ENCODE measurements around the gene BTNL9. TPM values are rescaled to one million over a fixed set of nuclear protein-coding genes. Genes with fewer than 3 reads are reported as not detected.

The BTNL9 gene
- total RNA-seq, 2 experiments from 2014 or later: not detected

GRCh38 chr5:181108578-181109165 lies 68.6 kb downstream of the BTNL9 start:
- ChIA-PET CTCF (no interaction called here), POLR2A (no interaction called here)
- no peaks in the 10 kb centered on the region for H3K9me3 Mint-ChIP-seq (ENCODE audit: insufficient read depth)
- peaks cover 6% of the 10 kb centered on the region for H3K4me1 Mint-ChIP-seq (ENCODE audit: low read depth)
- H3K27ac Mint-ChIP-seq: no peak overlapping the region
- H3K4me3 Mint-ChIP-seq: no peak overlapping the region
- H3K36me3 Mint-ChIP-seq (ENCODE audit: low read depth): peaks cover 2% of the 10 kb centered on the region
- ATAC-seq (no peak), DNase-seq (no peak)
- H3K27me3 Mint-ChIP-seq (ENCODE audit: low read depth): peaks cover 30% of the 10 kb centered on the region

GRCh38 chr5:181109489-181110013 lies 69.5 kb downstream of the BTNL9 start:
- CTCF ChIA-PET: no interaction called here
- ATAC-seq: no peak
- H3K36me3 Mint-ChIP-seq (ENCODE audit: low read depth): no peaks in the 10 kb centered on the region
- peaks cover under 1% of the 10 kb centered on the region for H3K4me1 Mint-ChIP-seq (ENCODE audit: low read depth)
- H3K27ac Mint-ChIP-seq: no peak overlapping the region
- no peak overlapping the region for H3K4me3 Mint-ChIP-seq
- POLR2A ChIA-PET: no interaction called here
- H3K27me3 Mint-ChIP-seq (ENCODE audit: low read depth): peaks cover 30% of the 10 kb centered on the region
- DNase-seq: no peak
- no peaks in the 10 kb centered on the region for H3K9me3 Mint-ChIP-seq (ENCODE audit: insufficient read depth)

- no peak overlapping the region for H3K4me3 Mint-ChIP-seq
- CTCF ChIA-PET: no interaction called here
- POLR2A ChIA-PET: no interaction called here
- H3K36me3 Mint-ChIP-seq (ENCODE audit: low read depth): no peaks in the 10 kb centered on the region
- ATAC-seq: no peak
- H3K27ac Mint-ChIP-seq: no peak overlapping the region
- DNase-seq: no peak
- no peaks in the 10 kb centered on the region for H3K9me3 Mint-ChIP-seq (ENCODE audit: insufficient read depth)
- peaks cover 31% of the 10 kb centered on the region for H3K27me3 Mint-ChIP-seq (ENCODE audit: low read depth)
- peaks cover 2% of the 10 kb centered on the region for H3K4me1 Mint-ChIP-seq (ENCODE audit: low read depth)
Observed at GRCh38 chr5:181111010-181111409, 70.9 kb downstream of the BTNL9 start.

Small RNA genes lying within 50 kb of the gene (microRNA-seq; reads per million reads assigned to microRNA genes)
- gene MIR8089: not detected

Other genes with a start within 250 kb of the BTNL9 start
- gene MGAT1, start 237.5 kb upstream of the BTNL9 start, total RNA-seq: 100 to 1,000 TPM; 154 to 161 TPM
- gene ZFP62, start 179.0 kb upstream of the BTNL9 start, total RNA-seq: 10 to 100 TPM; 22.8 to 25.3 TPM
- gene BTNL8, start 141.1 kb upstream of the BTNL9 start, total RNA-seq: not detected
- gene BTNL3, start 51.4 kb upstream of the BTNL9 start, total RNA-seq: not detected
- gene OR2V1, start 90.9 kb downstream of the BTNL9 start, total RNA-seq: not detected
- gene OR2V2, start 107.3 kb downstream of the BTNL9 start, total RNA-seq: not detected
- gene TRIM7, start 164.9 kb downstream of the BTNL9 start, total RNA-seq: 1 to 10 TPM; 1.1 to 1.5 TPM
- gene TRIM41, start 183.0 kb downstream of the BTNL9 start, total RNA-seq: 10 to 100 TPM; 40.0 to 44.7 TPM
- 1,000 to 10,000 TPM; 1,796 to 1,942 TPM for gene RACK1, start 203.6 kb downstream of the BTNL9 start, total RNA-seq
- 10 to 100 TPM; 22.4 to 23.2 TPM for gene TRIM52, start 220.9 kb downstream of the BTNL9 start, total RNA-seq

Measured in activated CD8-positive, alpha-beta T cell treated with anti-CD3 and anti-CD28 coated beads, Interleukin-2, amount 10 ng/mL, durations not matched to agents 7 days and 5 days (primary cell).